GM19193 (cell line): ENCODE results near the gene SACS.

Experiments
- POLR2A ChIP-seq: IDR thresholded peaks from 4 replicates; pipeline ENCODE4 v1.6.1; 2011; ENCODE audit not compliant: insufficient read depth, insufficient read length; ENCODE audit errors: extremely low read depth

The SACS gene, protein sequence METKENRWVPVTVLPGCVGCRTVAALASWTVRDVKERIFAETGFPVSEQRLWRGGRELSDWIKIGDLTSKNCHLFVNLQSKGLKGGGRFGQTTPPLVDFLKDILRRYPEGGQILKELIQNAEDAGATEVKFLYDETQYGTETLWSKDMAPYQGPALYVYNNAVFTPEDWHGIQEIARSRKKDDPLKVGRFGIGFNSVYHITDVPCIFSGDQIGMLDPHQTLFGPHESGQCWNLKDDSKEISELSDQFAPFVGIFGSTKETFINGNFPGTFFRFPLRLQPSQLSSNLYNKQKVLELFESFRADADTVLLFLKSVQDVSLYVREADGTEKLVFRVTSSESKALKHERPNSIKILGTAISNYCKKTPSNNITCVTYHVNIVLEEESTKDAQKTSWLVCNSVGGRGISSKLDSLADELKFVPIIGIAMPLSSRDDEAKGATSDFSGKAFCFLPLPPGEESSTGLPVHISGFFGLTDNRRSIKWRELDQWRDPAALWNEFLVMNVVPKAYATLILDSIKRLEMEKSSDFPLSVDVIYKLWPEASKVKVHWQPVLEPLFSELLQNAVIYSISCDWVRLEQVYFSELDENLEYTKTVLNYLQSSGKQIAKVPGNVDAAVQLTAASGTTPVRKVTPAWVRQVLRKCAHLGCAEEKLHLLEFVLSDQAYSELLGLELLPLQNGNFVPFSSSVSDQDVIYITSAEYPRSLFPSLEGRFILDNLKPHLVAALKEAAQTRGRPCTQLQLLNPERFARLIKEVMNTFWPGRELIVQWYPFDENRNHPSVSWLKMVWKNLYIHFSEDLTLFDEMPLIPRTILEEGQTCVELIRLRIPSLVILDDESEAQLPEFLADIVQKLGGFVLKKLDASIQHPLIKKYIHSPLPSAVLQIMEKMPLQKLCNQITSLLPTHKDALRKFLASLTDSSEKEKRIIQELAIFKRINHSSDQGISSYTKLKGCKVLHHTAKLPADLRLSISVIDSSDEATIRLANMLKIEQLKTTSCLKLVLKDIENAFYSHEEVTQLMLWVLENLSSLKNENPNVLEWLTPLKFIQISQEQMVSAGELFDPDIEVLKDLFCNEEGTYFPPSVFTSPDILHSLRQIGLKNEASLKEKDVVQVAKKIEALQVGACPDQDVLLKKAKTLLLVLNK (N-terminal part only)

DNA sequence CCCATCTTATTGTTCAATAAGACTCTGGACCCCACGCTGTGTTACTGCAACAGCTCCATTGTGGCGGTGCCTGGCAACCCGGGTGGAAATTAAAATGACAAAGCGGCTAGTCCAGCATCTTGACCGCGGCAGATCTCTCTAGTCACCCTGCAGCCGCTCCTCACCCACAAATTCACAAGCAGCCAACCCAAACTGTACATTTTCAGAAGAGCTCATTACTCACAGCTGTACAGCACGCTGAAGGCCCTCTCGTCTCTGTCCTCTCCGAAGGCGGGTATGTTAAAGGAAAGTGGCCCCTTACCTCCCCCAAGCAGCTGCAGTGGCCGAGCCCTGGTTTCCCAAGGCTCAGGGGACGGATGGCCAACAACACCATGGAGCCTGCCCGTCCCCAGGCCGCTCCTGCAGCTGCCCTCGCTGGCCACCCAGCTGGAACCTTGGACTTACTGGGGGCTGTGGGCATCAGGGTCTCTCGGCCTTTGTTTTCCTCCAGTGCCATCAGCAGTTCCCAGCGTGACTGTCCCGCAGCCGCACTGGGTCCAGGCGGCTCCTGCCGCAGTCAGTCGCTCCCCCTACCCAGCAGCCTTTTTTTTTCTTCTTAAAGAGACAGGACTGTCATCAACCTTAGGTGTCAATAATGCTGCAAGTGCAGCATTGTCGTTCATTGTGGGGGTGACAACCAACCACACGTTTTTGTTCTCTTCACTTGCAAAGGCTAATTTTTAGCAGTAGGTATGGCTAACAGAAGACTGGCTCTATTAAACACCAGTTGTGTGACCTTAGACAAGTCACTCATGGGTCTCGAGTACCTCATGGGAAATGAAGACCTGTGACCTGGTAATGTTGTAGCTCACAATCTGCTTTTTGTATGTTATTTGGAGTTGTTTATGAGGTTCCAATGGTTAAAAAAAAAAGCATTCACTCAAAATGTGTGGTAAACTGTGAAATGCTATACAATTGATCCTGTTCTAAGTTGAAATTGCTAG lies at the start of gene SACS:
TSS of gene SACS (minus strand) at position 532 of the 983 bp plus-strand sequence. CDS start 22,463 bp downstream, outside the sequence.
- no peak for TF ChIP-seq POLR2A

DNA sequence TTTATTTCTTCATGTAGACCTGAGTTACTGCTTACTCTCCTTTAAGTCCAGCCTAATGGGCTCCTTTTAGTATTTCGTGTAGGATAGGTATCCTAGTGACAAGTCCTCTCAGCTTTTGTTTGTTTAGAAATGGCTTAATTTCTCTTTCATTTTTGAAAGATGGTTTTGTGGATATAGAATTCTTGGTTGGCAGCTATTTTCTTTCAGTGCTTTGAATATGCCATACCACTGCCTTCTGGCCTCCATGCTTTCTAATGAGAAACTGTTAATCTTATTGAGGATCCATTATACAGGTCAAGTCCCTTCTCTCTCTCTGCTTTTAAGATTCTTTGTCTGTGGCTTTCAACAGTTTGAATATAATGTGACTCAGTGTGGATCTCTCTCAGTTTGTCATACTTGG lies 46.8 kb upstream of the SACS start:
- TF ChIP-seq POLR2A = no peak

DNA sequence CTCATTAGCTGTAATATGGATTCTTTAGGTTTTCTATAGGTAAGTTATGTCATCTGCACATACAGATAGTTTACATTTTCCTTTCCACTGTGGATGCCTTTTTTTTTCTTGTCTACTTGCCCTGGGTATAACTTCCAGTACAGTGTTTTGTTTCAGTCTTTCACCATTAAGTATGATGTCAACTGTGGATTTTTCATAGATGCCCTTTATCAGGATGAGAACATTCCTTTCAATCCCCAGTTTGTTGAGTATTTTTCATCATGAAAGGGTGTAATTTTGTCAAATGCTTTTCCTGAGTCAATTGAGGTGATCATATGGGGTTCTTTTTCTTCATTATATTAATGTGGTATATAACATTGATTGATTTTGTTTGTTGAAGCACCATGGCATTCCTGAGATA lies 43.6 kb upstream of the SACS start:
- TF ChIP-seq POLR2A = no peak

DNA sequence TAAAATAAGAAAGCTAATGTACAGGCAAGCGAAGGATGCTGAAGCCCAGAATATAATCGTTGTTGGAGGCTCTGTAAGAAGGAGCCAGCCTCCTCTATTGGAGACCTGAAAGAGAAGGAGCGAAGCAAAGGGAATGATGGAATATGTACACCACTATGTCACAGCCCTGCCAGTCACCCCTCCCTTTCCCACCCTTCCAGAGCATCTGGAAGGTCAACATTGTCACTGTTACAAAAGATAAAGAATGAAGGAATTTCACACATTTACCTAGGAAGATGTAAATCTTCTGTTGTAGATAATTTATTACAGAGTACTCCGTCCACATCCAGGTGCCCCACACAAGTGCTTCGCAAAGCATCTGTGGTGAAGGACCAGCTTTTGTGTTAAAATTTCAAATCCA lies 39.7 kb upstream of the SACS start:
- no peak for TF ChIP-seq POLR2A

DNA sequence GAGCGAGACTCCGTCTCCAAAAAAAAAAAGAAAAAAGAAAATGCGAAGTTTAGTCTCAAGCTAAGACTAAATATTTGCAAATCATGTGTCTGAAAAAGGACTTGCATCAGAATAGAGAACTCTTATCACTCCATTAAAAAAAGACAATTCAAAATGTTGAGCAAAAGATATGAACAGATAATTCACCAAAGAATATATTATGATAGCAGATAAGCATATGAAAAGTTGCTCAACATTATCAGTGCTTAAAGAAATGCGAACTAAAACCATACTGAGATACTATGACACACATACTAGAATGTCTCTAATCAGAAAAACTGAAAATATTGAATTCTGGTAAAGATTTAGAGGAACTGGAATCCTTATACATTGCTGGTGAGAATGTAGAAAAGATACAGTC lies 38.7 kb upstream of the SACS start:
- TF ChIP-seq POLR2A = no peak

DNA sequence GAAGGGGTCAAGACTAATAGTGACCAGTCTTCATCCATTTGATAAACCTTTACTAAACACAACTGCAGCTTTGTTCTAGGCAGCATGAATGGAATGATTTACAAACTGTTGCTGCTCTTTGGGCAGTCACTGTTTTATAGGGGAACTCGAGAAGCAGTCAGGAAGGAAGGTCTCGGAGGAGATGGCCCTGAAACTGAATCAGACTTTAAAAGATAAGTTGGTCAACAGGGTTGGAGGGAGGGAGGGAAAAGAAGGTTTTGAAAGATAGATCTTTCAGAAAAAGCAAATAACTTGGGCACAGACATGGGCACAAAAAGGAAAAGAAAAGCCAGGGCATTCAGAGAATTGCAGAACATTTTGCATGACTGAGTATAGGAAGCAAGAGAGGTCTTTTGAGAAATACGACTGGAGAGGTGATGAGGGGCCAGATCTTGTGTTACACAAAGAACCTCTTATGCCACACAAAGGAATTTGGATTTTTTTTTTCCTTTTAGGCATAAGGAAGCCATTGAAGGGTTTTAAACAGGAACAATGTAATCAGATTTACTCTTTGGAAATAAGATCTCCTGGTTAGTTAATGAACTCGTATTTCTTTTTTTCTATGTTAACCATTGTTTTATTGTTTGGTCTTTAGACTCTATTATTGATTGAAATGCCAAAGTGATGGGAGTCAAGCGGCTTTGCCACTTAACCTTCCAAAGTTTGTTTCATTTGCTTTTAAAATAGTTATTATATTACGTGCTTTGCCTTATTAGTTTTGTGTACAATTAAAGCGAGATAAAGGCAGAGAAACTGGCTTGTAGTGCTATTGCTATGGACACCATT lies 37.5 kb upstream of the SACS start:
- TF ChIP-seq POLR2A = no peak

DNA sequence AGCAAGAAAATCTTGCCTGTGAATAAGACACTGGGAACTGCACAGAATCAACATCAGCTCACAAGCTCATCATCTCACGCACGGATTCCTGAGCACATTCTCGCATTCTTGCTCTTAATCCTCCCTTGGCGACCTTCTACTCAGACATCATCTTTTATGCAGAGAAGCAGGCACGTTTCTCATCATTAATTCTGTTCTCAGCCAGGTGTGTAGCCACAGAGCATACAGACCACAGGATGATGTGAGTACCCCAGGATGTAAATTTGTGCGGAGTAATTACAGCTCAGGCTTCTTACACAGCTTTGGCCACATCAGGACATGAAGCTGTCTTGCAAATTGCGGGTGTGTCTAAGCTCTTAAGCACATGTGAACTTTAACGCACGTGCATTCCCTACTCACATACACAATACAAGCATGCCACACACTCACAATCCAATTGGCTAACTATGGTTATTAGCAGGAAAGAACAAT lies 36.5 kb upstream of the SACS start:
- TF ChIP-seq POLR2A = no peak

DNA sequence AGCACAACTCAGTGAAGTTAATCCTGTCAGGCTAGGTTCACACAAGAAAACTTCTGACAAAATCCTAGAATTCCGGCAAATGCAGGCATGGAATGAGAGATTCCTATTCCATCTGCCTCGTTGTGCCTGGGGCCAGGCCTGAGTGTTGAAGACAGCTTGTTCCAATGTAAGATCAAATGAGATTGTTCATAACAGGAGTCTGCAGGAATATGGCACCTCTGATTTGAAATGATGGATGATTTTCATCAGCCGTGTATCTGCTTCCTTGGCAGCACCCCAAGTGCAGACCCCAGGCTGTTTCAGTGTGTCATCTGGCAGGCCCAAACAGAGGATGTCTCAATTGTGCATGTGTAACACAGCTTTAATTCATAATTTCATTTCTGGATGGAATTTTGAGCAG lies 35.3 kb upstream of the SACS start:
- TF ChIP-seq POLR2A = no peak

DNA sequence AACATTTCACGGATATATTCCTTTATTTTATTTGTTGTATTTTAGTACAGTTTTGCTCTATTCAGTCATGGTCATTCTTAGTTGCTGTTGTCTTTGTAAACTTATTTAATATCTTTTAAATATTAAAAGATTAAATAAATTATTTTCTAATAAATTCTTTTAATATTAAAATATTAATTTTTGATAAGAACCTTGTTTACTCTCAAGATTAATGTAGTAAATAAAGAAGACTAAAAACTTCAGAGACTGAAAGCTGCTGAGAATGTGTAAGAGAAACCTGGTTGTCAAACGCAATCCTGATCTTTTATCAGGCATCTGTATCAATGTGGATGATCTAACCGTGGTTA lies 34.4 kb upstream of the SACS start:
- TF ChIP-seq POLR2A = no peak

DNA sequence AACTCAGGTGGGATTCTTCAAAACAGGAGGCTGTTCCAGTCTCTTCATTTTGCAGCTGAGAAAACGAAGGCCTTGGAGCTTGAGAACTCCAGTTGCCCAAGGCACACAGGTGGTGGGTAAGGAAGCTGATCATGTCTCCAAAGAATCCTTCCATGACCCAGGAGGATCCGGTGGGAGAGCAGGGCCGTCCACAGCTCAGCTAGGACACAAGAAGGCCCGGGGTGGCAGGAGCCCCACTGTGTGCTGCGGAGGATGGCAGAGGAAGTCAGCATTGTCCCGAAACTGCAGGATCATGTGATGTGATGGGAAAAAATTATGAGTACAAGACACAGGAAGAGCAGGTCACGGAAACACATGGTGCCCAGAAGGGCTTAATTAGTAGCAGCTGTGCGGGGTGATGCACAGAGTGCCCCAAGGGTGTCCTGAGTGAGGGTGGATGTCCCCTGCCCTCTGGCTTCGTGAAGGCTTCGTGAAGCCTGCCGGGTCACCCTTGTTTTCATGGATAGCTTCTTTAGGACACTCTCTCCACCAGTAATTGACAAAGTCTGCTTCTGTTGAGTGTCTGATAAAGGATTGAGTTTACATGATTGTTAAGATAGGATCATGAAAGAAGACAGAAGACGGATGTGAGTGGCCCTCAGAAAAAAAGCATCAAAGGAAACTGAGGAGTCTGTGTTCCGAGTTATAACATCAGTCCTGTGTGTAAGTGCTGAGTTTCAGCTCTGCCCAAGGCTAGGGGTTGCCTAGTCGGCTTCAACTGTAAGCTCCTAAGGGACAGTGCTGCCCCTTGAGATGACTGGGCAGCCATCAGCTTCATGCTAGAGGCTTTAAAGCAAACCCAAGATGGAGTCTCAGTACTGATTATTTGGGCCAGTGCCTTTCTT lies 33.8 kb upstream of the SACS start:
- no peak for TF ChIP-seq POLR2A

DNA sequence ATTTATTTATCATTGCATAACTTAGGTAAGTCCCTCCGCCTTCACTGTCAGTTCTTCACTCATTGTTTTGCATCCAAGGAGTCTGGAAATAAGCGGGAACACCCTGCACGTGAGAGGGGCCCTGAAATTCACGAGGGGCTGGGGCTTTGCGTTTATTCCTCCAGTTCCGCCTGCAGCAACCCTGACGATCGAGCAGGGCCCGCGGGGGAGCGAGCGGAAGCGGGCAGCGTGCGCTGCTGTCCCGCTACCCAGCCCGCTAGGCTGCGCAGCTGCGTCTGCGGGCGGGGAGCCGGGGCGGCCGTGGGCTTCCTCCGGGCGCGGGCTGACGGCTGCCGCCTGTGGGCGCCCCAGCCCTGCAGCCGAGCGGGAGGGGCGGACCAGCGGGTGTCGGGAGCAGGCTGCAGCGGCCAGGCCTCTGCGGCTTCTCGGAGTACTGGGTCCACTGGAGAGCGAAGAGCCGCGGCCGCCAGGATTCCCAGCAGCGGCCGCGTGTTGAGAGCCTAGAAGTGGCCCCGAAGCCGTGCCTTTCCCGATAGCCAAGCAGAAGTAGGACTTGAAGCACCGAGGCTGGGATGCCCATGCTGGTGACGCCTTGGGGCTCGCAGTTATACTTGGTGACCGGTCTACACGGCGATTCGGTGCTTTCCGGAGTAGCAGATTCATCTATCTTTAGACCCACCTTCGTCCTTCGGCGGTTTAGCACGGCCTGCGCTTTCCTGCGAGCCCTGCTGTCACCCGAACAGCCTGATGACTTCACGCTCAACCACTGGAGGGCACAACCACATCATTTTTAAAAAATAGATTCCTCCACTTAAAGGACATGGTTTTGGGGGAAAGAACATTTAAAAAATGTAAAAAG lies 32.9 kb upstream of the SACS start:
- TF ChIP-seq POLR2A = peak; percentile 42
